Panc1 (cell line): Measurements from ENCODE around the gene KIF5B. TPM values are rescaled to one million over a fixed set of nuclear protein-coding genes. Genes with fewer than 3 reads are reported as not detected.

Experiments used
- ATAC-seq: fragments of 200-7000 bp; cut with Tn5 transposase; 2 replicates; pipeline ENCODE4 v1.9.1; 2020; ENCODE audit warnings: mild to moderate bottlenecking, moderate library complexity
- BruUV-seq: library from RNA; stranded (reverse); fragments of 400-500 nt; replicated peaks from 2 replicates; lab custom pipeline; 2021; lab: Mats Ljungman, UMichigan
- CTCF ChIA-PET: fragments of 300-600 bp; sonication (Branson Sonifier 250); formaldehyde crosslinking; loops from one replicate; lab custom pipeline; 2022; ENCODE audit warnings: antibody characterized with exemption; lab: Charles Lee
- POLR2A ChIA-PET: fragments of 300-600 bp; sonication (Branson Sonifier 250); formaldehyde crosslinking; loops from one replicate; lab custom pipeline; 2022; ENCODE audit warnings: antibody characterized with exemption; lab: Charles Lee
- DNase-seq: peaks from one replicate; pipeline ENCODE4 v3.0.0-alpha.2; 2010; ENCODE audit warnings: low read depth, low spot score
- H3K27ac ChIP-seq: 2 replicates; pipeline ENCODE4 v1.5.1; 2011; ENCODE audit warnings: mild to moderate bottlenecking, low read length, inconsistent platforms
- H3K27me3 ChIP-seq: fragments of 200-500 bp; sonication (Bioruptor generic); 2 replicates; pipeline ENCODE4 v1.6.0; 2014; ENCODE audit warnings: low read length, inconsistent platforms; ENCODE audit not compliant: control insufficient read depth, insufficient read depth
- H3K36me3 ChIP-seq: fragments of 200-500 bp; sonication (Bioruptor generic); 2 replicates; pipeline ENCODE4 v1.5.1; 2014; ENCODE audit warnings: inconsistent platforms, mild to moderate bottlenecking, low read length, moderate library complexity; ENCODE audit not compliant: control insufficient read depth, insufficient read depth
- H3K4me1 ChIP-seq: 2 replicates; pipeline ENCODE4 v1.5.1; 2011; ENCODE audit warnings: inconsistent platforms, mild to moderate bottlenecking, low read length, moderate library complexity; ENCODE audit not compliant: control insufficient read depth, insufficient read depth
- H3K4me3 ChIP-seq, 2 experiments: 2 replicates each; pipeline ENCODE4 v1.5.1; 2011 to 2012; ENCODE audit warnings: low read depth in 2 of 2, low read length in 2 of 2, mild to moderate bottlenecking in 2 of 2, inconsistent platforms in 1 of 2, moderate library complexity in 1 of 2
- H3K9me3 ChIP-seq: fragments of 200-500 bp; sonication (Bioruptor generic); 2 replicates; pipeline ENCODE4 v1.5.1; 2014; ENCODE audit warnings: low read depth, mild to moderate bottlenecking, inconsistent platforms, low read length, moderate library complexity; ENCODE audit not compliant: control insufficient read depth, insufficient read depth
- POLR2AphosphoS5 ChIP-seq: IDR thresholded peaks from 2 replicates; pipeline ENCODE4 v1.6.1; 2012; ENCODE audit warnings: mild to moderate bottlenecking, low read depth, low read length, moderate library complexity
- SIN3A ChIP-seq: IDR thresholded peaks from 2 replicates; pipeline ENCODE4 v1.6.1; 2012; ENCODE audit warnings: low read depth, mild to moderate bottlenecking, low read length, moderate library complexity, borderline replicate concordance; ENCODE audit not compliant: insufficient read depth
- TCF7L2 ChIP-seq: IDR thresholded peaks from 2 replicates; pipeline ENCODE4 v1.6.1; 2011; ENCODE audit warnings: mild to moderate bottlenecking, low read depth, low read length, inconsistent platforms
- in situ Hi-C: cut with HindIII; loops from 2 replicates; pipeline ENCODE4 v1.10.0; 2016; ENCODE audit warnings: low sequenced_read_pairs, low pct_unique_long_range_greater_than_20kb
- intact Hi-C: fragments of 100-400 bp; cut with micrococcal nuclease; formaldehyde crosslinking; loops from one replicate; pipeline ENCODE4 v1.10.0; 2022; ENCODE audit not compliant: unreplicated experiment
- total RNA-seq: library from RNA; stranded (reverse); gene quantifications from one replicate; pipeline ENCODE4 v1.2.1, GENCODE V29; 2021; ENCODE audit not compliant: unreplicated experiment
- TF ChIP-seq, protein P1 (sequence below): fragments of 450-650 bp; IDR thresholded peaks from 2 replicates; pipeline ENCODE4 v1.5.1; 2017; ENCODE audit warnings: mild to moderate bottlenecking
- TF ChIP-seq, protein P2 (sequence below), 2 experiments: IDR thresholded peaks; 2 replicates each; pipeline ENCODE4 v1.6.1; 2011 to 2012; ENCODE audit warnings: low read depth in 2 of 2, control low read depth in 1 of 2, low read length in 1 of 2, mild to moderate bottlenecking in 1 of 2, moderate library complexity in 1 of 2; ENCODE audit not compliant: insufficient read depth in 1 of 2

Gene KIF5B
- total RNA-seq, 1 experiment from 2014 or later, result 89.9 TPM

DNA sequence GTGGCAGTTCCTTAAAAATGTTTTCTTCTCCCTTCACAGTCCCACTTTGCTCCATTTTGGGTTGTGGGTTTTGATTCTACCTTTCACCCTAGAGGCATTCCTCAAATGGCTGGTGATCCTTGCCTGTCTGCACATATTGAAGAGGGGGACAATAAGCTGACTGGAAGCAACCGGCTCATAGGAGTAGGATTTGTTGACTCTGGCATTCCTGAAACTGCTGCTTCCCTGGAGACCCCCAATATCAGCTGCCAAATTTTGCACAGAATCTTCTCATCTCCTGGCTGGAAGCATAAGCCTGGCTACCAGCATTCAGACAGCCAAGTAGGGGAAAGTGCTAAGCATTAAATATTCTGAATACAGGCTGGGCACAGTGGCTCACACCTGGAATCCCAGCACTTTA lies 53.7 kb downstream of the KIF5B start:
- CTCF ChIA-PET, result no interaction called here
- in situ Hi-C loops, result no loop called here

DNA sequence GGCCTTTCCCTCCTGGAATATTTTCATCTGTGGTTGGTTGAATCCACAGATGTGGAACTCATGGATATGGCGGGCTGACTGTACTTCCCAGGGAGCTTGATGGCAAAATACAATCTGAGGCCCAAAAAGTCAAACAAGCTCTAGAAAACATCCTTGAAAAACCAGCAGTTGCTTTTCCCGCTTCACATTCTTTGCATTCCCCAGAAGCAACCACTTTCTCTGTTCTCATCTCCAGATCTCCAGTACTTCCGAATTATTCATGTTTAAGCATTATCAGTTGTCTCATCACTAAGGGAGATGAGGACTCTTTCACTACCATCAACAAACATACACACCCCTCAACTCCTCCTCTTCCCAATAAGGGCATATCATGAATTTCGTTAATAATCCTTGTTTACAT lies 55.3 kb downstream of the KIF5B start:
- ChIA-PET CTCF (interaction anchor here (0.5 to 0.7 kb wide), 2 partner anchors 193 to 848 kb away, joined by 3 read pairs; no protein-coding TSS in a partner anchor), POLR2A (no interaction called here)
- Histone ChIP-seq H3K27ac (no peak overlapping the region), H3K27me3 (no peaks in the 10 kb centered on the region), H3K4me1 (peaks cover 7% of the 10 kb centered on the region; the same call in 1 of the 2 replicates), H3K9me3 (no peaks in the 10 kb centered on the region), H3K4me3 (no peak overlapping the region), H3K36me3 (no peaks in the 10 kb centered on the region)
- in situ Hi-C loops, result no loop called here
- ATAC-seq (no peak), DNase-seq (no peak)
- no TSS peak for BruUV-seq
- TF ChIP-seq TCF7L2 (no peak), SIN3A (no peak), POLR2AphosphoS5 (no peak)
- TF ChIP-seq, protein P1, sequence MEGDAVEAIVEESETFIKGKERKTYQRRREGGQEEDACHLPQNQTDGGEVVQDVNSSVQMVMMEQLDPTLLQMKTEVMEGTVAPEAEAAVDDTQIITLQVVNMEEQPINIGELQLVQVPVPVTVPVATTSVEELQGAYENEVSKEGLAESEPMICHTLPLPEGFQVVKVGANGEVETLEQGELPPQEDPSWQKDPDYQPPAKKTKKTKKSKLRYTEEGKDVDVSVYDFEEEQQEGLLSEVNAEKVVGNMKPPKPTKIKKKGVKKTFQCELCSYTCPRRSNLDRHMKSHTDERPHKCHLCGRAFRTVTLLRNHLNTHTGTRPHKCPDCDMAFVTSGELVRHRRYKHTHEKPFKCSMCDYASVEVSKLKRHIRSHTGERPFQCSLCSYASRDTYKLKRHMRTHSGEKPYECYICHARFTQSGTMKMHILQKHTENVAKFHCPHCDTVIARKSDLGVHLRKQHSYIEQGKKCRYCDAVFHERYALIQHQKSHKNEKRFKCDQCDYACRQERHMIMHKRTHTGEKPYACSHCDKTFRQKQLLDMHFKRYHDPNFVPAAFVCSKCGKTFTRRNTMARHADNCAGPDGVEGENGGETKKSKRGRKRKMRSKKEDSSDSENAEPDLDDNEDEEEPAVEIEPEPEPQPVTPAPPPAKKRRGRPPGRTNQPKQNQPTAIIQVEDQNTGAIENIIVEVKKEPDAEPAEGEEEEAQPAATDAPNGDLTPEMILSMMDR, result no peak
- TF ChIP-seq, protein P2, sequence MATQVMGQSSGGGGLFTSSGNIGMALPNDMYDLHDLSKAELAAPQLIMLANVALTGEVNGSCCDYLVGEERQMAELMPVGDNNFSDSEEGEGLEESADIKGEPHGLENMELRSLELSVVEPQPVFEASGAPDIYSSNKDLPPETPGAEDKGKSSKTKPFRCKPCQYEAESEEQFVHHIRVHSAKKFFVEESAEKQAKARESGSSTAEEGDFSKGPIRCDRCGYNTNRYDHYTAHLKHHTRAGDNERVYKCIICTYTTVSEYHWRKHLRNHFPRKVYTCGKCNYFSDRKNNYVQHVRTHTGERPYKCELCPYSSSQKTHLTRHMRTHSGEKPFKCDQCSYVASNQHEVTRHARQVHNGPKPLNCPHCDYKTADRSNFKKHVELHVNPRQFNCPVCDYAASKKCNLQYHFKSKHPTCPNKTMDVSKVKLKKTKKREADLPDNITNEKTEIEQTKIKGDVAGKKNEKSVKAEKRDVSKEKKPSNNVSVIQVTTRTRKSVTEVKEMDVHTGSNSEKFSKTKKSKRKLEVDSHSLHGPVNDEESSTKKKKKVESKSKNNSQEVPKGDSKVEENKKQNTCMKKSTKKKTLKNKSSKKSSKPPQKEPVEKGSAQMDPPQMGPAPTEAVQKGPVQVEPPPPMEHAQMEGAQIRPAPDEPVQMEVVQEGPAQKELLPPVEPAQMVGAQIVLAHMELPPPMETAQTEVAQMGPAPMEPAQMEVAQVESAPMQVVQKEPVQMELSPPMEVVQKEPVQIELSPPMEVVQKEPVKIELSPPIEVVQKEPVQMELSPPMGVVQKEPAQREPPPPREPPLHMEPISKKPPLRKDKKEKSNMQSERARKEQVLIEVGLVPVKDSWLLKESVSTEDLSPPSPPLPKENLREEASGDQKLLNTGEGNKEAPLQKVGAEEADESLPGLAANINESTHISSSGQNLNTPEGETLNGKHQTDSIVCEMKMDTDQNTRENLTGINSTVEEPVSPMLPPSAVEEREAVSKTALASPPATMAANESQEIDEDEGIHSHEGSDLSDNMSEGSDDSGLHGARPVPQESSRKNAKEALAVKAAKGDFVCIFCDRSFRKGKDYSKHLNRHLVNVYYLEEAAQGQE (IDR thresholded peaks at IDR 0.05; ENCODE audit: insufficient read depth in 1 of 2, low read depth in 2 of 2, low read length in 1 of 2), result no peak
- intact Hi-C loops, result loop anchor here (5.0 kb wide), 1 partner anchor 164 kb away; no protein-coding TSS in a partner anchor

More for the DNA sequence above, 53.7 kb downstream of the KIF5B start:
- TF ChIP-seq POLR2AphosphoS5 (no peak), TCF7L2 (no peak), SIN3A (no peak)
- TF ChIP-seq, protein P1, result no peak
- TF ChIP-seq, protein P2 (IDR thresholded peaks at IDR 0.05; ENCODE audit: insufficient read depth in 1 of 2, low read depth in 2 of 2, low read length in 1 of 2), result no peak
- DNase-seq (no peak), ATAC-seq (no peak)
- no peaks in the 10 kb centered on the region for H3K27me3 ChIP-seq
- BruUV-seq, result no TSS peak
- no peak overlapping the region for H3K27ac ChIP-seq
- no peak overlapping the region for H3K4me3 ChIP-seq
- no peaks in the 10 kb centered on the region; the same call in 1 of the 2 replicates for H3K36me3 ChIP-seq
- POLR2A ChIA-PET, result no interaction called here
- H3K4me1 ChIP-seq, result peaks cover 7% of the 10 kb centered on the region; the same call in 1 of the 2 replicates
- intact Hi-C loops, result loop anchor here (5.0 kb wide), 1 partner anchor 165 kb away; no protein-coding TSS in a partner anchor
- H3K9me3 ChIP-seq, result no peaks in the 10 kb centered on the region
